Activated CD8-positive, alpha-beta memory T cell treated with anti-CD3 and anti-CD28 coated beads for 1 hour (primary cell): ENCODE data around the gene COLGALT1.

Source experiments
- DNase-seq, 2 donors: peaks; one replicate each; pipeline ENCODE4 v3.0.0-alpha.2; 2020; ENCODE audit warnings: low read depth in 1 of 2; ENCODE audit errors: extremely low read depth in 1 of 2

The COLGALT1 gene

GRCh38 chr19:17617807-17618192, 62.4 kb downstream of the COLGALT1 start:
- DNase-seq = no peak

- DNase-seq = no peak
These were observed 62.9 kb downstream of the COLGALT1 start for GRCh38 chr19:17618281-17618903.

- no peak for DNase-seq
These were observed 63.5 kb downstream of the COLGALT1 start for GRCh38 chr19:17618936-17619335.

GRCh38 chr19:17620696-17621095, 65.2 kb downstream of the COLGALT1 start:
- no peak for DNase-seq

- no peak for DNase-seq
These were observed 67.9 kb downstream of the COLGALT1 start for GRCh38 chr19:17623224-17623935.

- DNase-seq = no peak
These were observed 69.0 kb downstream of the COLGALT1 start for GRCh38 chr19:17624314-17624991.

- DNase-seq = no peak
These were observed 69.6 kb downstream of the COLGALT1 start for GRCh38 chr19:17625043-17625442.

GRCh38 chr19:17625980-17626379, 70.5 kb downstream of the COLGALT1 start:
- no peak for DNase-seq

- DNase-seq = no peak
These were observed 71.1 kb downstream of the COLGALT1 start for GRCh38 chr19:17626456-17627015.

GRCh38 chr19:17627161-17627560, 71.7 kb downstream of the COLGALT1 start:
- no peak for DNase-seq

GRCh38 chr19:17627921-17628320, 72.5 kb downstream of the COLGALT1 start:
- DNase-seq = no peak

GRCh38 chr19:17629760-17630159, 74.3 kb downstream of the COLGALT1 start:
- DNase-seq = no peak

- DNase-seq = no peak
These were observed 77.1 kb downstream of the COLGALT1 start for GRCh38 chr19:17632577-17632976.
